Measurements from ENCODE around the gene UBTD1. TPM values are rescaled to one million over a fixed set of nuclear protein-coding genes. Genes with fewer than 3 reads are reported as not detected.
A peak's percentile ranks its signal among the peaks of the same experiment; 100 is the strongest.

Gene UBTD1
- total and polyA plus RNA-seq, 10 donors = 4.5 to 17.6 (median 11.8) TPM

DNA sequence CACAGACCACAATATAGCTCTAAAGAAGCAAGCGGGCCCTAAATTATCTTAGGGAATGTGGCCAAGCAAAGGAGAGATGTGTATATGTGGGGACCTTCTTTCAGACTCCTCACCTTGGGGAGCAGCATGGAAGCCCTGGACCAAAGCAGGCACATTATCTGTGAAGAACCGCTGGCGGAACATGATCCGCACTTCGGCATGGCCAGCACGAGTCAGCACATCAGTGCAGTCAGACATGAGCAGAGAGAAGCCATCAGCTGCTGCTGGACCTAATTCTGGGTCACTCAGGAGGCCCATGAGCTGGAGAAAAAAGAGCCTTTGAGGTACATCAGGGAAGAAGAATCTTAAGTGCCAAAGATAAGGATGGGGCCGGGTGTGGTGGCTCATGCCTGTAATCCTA is 38.8 kb upstream of the UBTD1 start:
- DNase-seq = no peak
- Histone ChIP-seq H3K4me1 (peaks cover 0 to 15% (median 6%) of the 10 kb centered on the region in 6 donors), H3K27me3 (replicated peaks in 1 of 7) (no peaks in the 10 kb centered on the region), H3K4me3 (no peak overlapping the region), H3K27ac (no peak overlapping the region), H3K9me3 (no peaks in the 10 kb centered on the region), H3K36me3 (peaks cover 5 to 100% (median 89%) of the 10 kb centered on the region in 6 donors)
- intact Hi-C loops (cut with DNase I; ENCODE audit: low total_unique reads) = loop anchor here (5.0 kb wide), 1 partner anchor 92 kb away; no protein-coding TSS in a partner anchor
- TF ChIP-seq POLR2A (IDR thresholded peaks at IDR 0.05) = no peak
- peak in 1 of 3 donors; percentile 20 for TF ChIP-seq POLR2AphosphoS5 (IDR thresholded peaks at IDR 0.05)
- TF ChIP-seq, protein P1, sequence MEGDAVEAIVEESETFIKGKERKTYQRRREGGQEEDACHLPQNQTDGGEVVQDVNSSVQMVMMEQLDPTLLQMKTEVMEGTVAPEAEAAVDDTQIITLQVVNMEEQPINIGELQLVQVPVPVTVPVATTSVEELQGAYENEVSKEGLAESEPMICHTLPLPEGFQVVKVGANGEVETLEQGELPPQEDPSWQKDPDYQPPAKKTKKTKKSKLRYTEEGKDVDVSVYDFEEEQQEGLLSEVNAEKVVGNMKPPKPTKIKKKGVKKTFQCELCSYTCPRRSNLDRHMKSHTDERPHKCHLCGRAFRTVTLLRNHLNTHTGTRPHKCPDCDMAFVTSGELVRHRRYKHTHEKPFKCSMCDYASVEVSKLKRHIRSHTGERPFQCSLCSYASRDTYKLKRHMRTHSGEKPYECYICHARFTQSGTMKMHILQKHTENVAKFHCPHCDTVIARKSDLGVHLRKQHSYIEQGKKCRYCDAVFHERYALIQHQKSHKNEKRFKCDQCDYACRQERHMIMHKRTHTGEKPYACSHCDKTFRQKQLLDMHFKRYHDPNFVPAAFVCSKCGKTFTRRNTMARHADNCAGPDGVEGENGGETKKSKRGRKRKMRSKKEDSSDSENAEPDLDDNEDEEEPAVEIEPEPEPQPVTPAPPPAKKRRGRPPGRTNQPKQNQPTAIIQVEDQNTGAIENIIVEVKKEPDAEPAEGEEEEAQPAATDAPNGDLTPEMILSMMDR (IDR thresholded peaks at IDR 0.05 in 8 of 11, conservative IDR thresholded peaks at IDR 0.05 in 3 of 11) = no peak
- WGBS, 5 donors = 78 to 95% (median 81%) methylated on average over 7 of the region's 7 CpGs

DNA sequence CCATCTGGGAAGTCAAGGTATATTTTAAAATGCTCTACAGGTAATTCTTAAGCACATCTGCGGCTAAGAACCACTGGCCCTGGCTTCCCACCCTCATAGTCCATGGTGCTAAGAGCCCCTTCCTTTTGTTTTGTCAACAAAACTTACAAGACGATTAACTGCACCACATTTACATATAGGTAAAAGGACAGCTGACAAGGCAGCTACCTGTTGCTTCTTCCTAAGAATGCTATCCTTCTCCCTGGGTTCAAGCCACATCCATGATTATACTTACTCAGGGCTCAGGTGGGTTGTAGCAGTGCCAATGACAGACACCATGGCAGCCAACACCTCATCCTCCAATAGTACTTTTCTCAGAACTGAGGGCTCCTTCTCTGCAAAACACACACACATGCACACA is 36.4 kb upstream of the UBTD1 start:
- WGBS, 5 donors = 88 to 98% (median 94%) methylated on average over 2 of the region's 2 CpGs
- TF ChIP-seq, protein P1 (IDR thresholded peaks at IDR 0.05 in 8 of 11, conservative IDR thresholded peaks at IDR 0.05 in 3 of 11) = no peak
- TF ChIP-seq POLR2AphosphoS5 (IDR thresholded peaks at IDR 0.05) (no peak), POLR2A (IDR thresholded peaks at IDR 0.05) (no peak)
- Histone ChIP-seq H3K27ac (no peak overlapping the region), H3K9me3 (no peaks in the 10 kb centered on the region), H3K27me3 (replicated peaks in 1 of 7) (no peaks in the 10 kb centered on the region), H3K36me3 (peaks cover 5 to 100% (median 93%) of the 10 kb centered on the region in 6 donors), H3K4me3 (no peak overlapping the region), H3K4me1 (peaks cover 0 to 15% (median 6%) of the 10 kb centered on the region in 6 donors)
- no peak for DNase-seq
- intact Hi-C loops (cut with DNase I; ENCODE audit: low total_unique reads) = loop anchor here (5.0 kb wide), 1 partner anchor 90 kb away; no protein-coding TSS in a partner anchor

DNA sequence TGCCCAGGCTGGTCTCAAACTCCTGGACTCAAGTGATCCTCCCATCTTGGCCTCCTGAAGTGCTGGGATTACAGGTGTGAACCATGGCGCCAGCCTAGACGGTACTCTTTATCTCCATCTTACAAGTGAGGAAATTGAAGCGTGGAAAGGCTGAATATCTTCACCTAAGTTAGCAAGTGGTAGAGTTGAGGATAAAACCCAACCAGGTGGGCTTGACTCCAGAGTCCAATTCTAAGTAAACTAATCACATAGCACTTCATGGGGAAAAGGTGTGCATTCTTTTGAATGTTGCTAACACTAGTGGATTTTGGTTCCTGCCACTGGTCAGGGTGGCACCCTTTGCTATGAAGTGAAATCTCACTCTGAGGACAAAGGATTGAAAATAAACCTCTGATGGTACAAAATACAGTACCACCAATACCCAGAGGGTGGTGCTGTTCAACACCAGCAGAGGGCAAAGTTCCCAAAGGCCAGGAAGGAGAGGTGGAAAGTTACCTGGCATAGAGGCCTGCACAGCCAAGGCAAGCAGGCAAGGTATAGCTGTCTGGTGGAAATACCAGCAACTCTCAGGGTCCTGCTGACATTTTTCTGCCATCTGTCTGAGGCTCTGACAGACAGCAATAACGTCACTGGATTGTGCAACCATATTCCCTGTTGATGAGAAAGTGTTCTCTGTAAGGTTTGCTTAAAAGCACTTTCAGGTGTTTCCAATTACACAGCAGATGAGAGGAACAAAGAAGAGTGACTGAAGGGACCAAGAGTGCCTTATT is 35.2 kb upstream of the UBTD1 start:
- Histone ChIP-seq H3K4me1 (peaks cover 0 to 15% (median 6%) of the 10 kb centered on the region in 6 donors), H3K36me3 (peaks cover 5 to 100% (median 94%) of the 10 kb centered on the region in 6 donors), H3K27me3 (replicated peaks in 1 of 7) (no peaks in the 10 kb centered on the region), H3K9me3 (no peaks in the 10 kb centered on the region), H3K4me3 (no peak overlapping the region), H3K27ac (peak overlapping the region in 5 of 8 donors; percentile 22 to 53 (median 49))
- no peak for DNase-seq
- TF ChIP-seq POLR2AphosphoS5 (IDR thresholded peaks at IDR 0.05) = peak in 1 of 3 donors; percentile 31
- TF ChIP-seq POLR2A (IDR thresholded peaks at IDR 0.05) = no peak
- TF ChIP-seq, protein P1 (IDR thresholded peaks at IDR 0.05 in 8 of 11, conservative IDR thresholded peaks at IDR 0.05 in 3 of 11) = peak; percentile 47 to 84 (median 74)
- intact Hi-C loops (cut with DNase I; ENCODE audit: low total_unique reads) = loop anchor here (5.0 kb wide), 1 partner anchor 89 kb away; no protein-coding TSS in a partner anchor
- 71 to 90% (median 79%) methylated on average over 4 of the region's 4 CpGs for WGBS, 5 donors

DNA sequence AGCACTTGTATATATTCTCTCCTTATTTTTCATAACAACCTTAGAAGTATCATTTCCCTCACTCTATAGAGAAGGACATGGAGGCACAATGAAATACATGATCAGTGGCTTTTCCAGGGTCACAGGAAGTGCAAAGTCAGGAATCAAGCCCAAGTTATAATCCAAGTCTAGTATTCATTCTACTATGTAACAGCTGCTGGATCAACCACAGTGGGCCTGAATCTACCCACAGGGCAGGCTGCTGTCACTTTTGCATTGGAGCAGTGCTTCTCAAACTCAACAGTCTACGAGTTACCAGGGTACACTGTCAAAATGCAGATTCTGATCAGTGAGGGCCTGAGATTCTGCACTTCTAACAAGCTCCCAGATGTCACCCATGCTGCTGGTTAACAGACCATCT is 34.5 kb upstream of the UBTD1 start:
- no peak for TF ChIP-seq POLR2A (IDR thresholded peaks at IDR 0.05)
- TF ChIP-seq, protein P1 (IDR thresholded peaks at IDR 0.05 in 8 of 11, conservative IDR thresholded peaks at IDR 0.05 in 3 of 11) = no peak
- TF ChIP-seq POLR2AphosphoS5 (IDR thresholded peaks at IDR 0.05) = no peak
- intact Hi-C loops (cut with DNase I; ENCODE audit: low total_unique reads) = loop anchor here (5.0 kb wide), 1 partner anchor 88 kb away; no protein-coding TSS in a partner anchor
- Histone ChIP-seq H3K27ac (peak overlapping the region in 5 of 8 donors; percentile 25 to 53 (median 49)), H3K27me3 (replicated peaks in 1 of 7) (no peaks in the 10 kb centered on the region), H3K9me3 (no peaks in the 10 kb centered on the region), H3K4me1 (peaks cover 0 to 15% (median 6%) of the 10 kb centered on the region in 6 donors), H3K36me3 (peaks cover 5 to 100% (median 94%) of the 10 kb centered on the region in 6 donors), H3K4me3 (no peak overlapping the region)
- WGBS, 5 donors = 63 to 83% (median 79%) methylated on average over 1 of the region's 1 CpG
- DNase-seq = no peak

Measured in spleen (tissue), 11 donors.